ENCODE measurements around the gene FAM81B. TPM values are rescaled to one million over a fixed set of nuclear protein-coding genes. Genes with fewer than 3 reads are reported as not detected.

The FAM81B gene
- polyA plus RNA-seq, 2 of the 4 experiments (the other 2 are of a cell fraction), result 0.05 TPM; not detected in 1

DNA sequence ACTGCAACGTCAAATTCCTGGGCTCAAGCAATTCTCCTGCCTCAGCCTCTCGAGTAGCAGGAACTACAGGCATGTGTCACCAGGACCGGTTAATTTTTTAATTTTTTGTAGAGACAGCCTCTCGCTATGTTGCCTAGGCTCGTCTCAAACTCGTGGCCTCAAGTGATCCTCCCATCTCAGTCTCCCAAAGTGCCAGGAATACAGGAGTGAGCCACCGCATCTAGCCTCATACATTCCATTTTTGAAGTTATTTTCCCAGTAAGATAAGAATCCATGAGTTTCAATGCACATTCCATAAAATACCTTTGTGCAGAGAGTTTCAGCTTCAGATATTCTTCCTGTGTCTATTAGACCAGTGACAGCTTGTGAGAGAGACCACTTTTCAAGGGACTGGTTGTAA lies 93.3 kb downstream of the FAM81B start (continued):
- TF ChIP-seq, protein P1, sequence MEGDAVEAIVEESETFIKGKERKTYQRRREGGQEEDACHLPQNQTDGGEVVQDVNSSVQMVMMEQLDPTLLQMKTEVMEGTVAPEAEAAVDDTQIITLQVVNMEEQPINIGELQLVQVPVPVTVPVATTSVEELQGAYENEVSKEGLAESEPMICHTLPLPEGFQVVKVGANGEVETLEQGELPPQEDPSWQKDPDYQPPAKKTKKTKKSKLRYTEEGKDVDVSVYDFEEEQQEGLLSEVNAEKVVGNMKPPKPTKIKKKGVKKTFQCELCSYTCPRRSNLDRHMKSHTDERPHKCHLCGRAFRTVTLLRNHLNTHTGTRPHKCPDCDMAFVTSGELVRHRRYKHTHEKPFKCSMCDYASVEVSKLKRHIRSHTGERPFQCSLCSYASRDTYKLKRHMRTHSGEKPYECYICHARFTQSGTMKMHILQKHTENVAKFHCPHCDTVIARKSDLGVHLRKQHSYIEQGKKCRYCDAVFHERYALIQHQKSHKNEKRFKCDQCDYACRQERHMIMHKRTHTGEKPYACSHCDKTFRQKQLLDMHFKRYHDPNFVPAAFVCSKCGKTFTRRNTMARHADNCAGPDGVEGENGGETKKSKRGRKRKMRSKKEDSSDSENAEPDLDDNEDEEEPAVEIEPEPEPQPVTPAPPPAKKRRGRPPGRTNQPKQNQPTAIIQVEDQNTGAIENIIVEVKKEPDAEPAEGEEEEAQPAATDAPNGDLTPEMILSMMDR (IDR thresholded peaks at IDR 0.05), result no peak
- TF ChIP-seq, protein P2, sequence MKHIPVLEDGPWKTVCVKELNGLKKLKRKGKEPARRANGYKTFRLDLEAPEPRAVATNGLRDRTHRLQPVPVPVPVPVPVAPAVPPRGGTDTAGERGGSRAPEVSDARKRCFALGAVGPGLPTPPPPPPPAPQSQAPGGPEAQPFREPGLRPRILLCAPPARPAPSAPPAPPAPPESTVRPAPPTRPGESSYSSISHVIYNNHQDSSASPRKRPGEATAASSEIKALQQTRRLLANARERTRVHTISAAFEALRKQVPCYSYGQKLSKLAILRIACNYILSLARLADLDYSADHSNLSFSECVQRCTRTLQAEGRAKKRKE (CRISPR knock-in tag; IDR thresholded peaks at IDR 0.05; ENCODE audit: low read depth), result no peak
- no peak for TF ChIP-seq HDAC2 (IDR thresholded peaks at IDR 0.05)
- TF ChIP-seq RARB (CRISPR knock-in tag; IDR thresholded peaks at IDR 0.05), result no peak
- TF ChIP-seq RCOR1 (IDR thresholded peaks at IDR 0.05; ENCODE audit: low read depth, low read length), result no peak
- TF ChIP-seq, protein P3, sequence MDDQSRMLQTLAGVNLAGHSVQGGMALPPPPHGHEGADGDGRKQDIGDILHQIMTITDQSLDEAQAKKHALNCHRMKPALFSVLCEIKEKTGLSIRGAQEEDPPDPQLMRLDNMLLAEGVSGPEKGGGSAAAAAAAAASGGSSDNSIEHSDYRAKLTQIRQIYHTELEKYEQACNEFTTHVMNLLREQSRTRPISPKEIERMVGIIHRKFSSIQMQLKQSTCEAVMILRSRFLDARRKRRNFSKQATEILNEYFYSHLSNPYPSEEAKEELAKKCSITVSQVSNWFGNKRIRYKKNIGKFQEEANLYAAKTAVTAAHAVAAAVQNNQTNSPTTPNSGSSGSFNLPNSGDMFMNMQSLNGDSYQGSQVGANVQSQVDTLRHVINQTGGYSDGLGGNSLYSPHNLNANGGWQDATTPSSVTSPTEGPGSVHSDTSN (IDR thresholded peaks at IDR 0.05), result no peak
- TF ChIP-seq SREBF2 (IDR thresholded peaks at IDR 0.05), result no peak
- TF ChIP-seq TFCP2L1 (CRISPR knock-in tag; IDR thresholded peaks at IDR 0.05), result no peak

DNA sequence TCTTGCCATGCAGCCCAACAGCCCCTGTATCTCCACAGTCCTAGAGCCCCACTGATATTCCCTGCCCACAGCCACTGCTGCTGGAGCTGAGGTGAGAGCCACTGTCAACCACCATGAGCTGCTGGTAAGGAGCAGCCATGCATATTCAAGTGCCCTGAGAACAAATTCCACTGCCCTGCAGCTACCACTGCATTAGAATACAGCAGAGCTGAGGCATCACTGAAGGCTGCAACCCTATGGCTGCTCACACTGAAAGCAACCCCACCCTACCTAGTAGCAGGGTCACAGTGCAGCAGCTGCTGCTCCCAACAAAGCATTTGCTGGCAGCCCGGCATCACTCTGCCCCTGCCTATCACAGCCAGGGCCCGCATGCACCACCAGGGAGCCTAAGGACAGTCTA lies 95.0 kb downstream of the FAM81B start:
- H3K4me2 ChIP-seq, result no peak overlapping the region

DNA sequence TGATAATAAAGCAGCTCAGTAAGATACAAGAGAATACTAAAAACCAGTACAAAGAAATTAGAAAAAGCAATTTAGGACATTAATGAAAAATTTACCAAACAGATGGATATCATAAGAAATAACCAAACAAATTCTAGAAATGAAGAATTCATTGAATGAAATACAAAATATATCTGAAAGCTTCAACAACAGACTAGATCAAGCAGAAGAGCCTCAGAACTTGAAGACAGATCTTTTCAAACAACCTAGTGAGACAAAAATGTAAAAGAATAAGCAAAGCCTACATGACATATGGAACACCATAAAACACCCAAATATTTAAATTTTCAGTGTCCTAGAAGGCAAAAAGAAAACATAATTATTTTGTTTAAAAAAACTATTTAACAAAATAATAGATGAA lies 96.7 kb downstream of the FAM81B start:
- Histone ChIP-seq H3K4me2 (no peak overlapping the region), H3K27ac (no peak overlapping the region), H3K9me3 (peaks cover 8% of the 10 kb centered on the region; the same call in 1 of the 3 replicates), H3K4me3 (no peak overlapping the region), H3K4me1 (no peaks in the 10 kb centered on the region)
- DNase-seq (ENCODE audit: low read depth in 1 of 2, low spot score in 1 of 2) (no peak), ATAC-seq (no peak), FAIRE-seq (no peak)
- TF ChIP-seq EHF (CRISPR knock-in tag; IDR thresholded peaks at IDR 0.05) (no peak), GATA3 (IDR thresholded peaks at IDR 0.05; ENCODE audit: borderline replicate concordance) (no peak), NR3C1 (IDR thresholded peaks at IDR 0.05) (no peak), PHF8 (IDR thresholded peaks at IDR 0.05; ENCODE audit: borderline replicate concordance, low read depth) (no peak), CBX8 (IDR thresholded peaks at IDR 0.05) (no peak), NFE2L2 (conservative IDR thresholded peaks at IDR 0.05; ENCODE audit: low read length) (no peak), EHMT2 (IDR thresholded peaks at IDR 0.05; ENCODE audit: low read depth) (no peak), KDM5A (IDR thresholded peaks at IDR 0.05) (no peak)
- TF ChIP-seq, protein P4, sequence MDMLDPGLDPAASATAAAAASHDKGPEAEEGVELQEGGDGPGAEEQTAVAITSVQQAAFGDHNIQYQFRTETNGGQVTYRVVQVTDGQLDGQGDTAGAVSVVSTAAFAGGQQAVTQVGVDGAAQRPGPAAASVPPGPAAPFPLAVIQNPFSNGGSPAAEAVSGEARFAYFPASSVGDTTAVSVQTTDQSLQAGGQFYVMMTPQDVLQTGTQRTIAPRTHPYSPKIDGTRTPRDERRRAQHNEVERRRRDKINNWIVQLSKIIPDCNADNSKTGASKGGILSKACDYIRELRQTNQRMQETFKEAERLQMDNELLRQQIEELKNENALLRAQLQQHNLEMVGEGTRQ (IDR thresholded peaks at IDR 0.05), result no peak
- TF ChIP-seq, protein P2 (CRISPR knock-in tag; IDR thresholded peaks at IDR 0.05; ENCODE audit: low read depth), result no peak
- CTCF ChIA-PET, result no interaction called here
- POLR2A ChIA-PET, result no interaction called here

More for the DNA sequence above, 95.0 kb downstream of the FAM81B start:
- TF ChIP-seq POLR2A (IDR thresholded peaks at IDR 0.05; ENCODE audit: low read length) (no peak), CBX2 (IDR thresholded peaks at IDR 0.05; ENCODE audit: borderline replicate concordance, low read depth) (no peak), HOXB13 (CRISPR knock-in tag; IDR thresholded peaks at IDR 0.05; ENCODE audit: low read depth) (no peak)
- Histone ChIP-seq H3K9me3 (peaks cover 8% of the 10 kb centered on the region; the same call in 1 of the 3 replicates), H3K27ac (no peak overlapping the region), H3K4me3 (no peak overlapping the region), H3K4me1 (no peaks in the 10 kb centered on the region)
- ATAC-seq (no peak), DNase-seq (ENCODE audit: low read depth in 1 of 2, low spot score in 1 of 2) (no peak), FAIRE-seq (no peak)
- ChIA-PET CTCF (no interaction called here), POLR2A (no interaction called here)
- WGBS (ENCODE audit: missing lambda C conversion rate), result 100% methylated on average over 1 of the region's 2 CpGs

Other genes starting within 250 kb of the FAM81B start
- gene MCTP1, start 106.3 kb upstream of the FAM81B start, polyA plus RNA-seq (2011; rRNA removed), result 6.9 and 7.9 TPM in 2 replicates
- 3.2 to 5.4 TPM (median 3.8 TPM) in 3 replicates for gene MCTP1, start 106.3 kb upstream of the FAM81B start, polyA plus RNA-seq (2017; fragmentation: RNase III; extraction: RNeasy Plus Mini Kit Qiagen cat#74134 plus additional on column Dnase treatment)
- 74.1 and 91.3 TPM in 2 replicates for gene SKIC3, start 163.6 kb downstream of the FAM81B start, polyA plus RNA-seq (2011; rRNA removed)
- gene SKIC3, start 163.6 kb downstream of the FAM81B start, polyA plus RNA-seq (2017; fragmentation: RNase III; extraction: RNeasy Plus Mini Kit Qiagen cat#74134 plus additional on column Dnase treatment), result 33.7 to 35.5 TPM (median 34.0 TPM) in 3 replicates
- 12.5 and 14.0 TPM in 2 replicates for gene ARSK, start 163.7 kb downstream of the FAM81B start, polyA plus RNA-seq (2011; rRNA removed)
- gene ARSK, start 163.7 kb downstream of the FAM81B start, polyA plus RNA-seq (2017; fragmentation: RNase III; extraction: RNeasy Plus Mini Kit Qiagen cat#74134 plus additional on column Dnase treatment), result 5.6 to 7.0 TPM (median 6.7 TPM) in 3 replicates
- 0.13 and 0.15 TPM in 2 replicates for gene GPR150, start 228.7 kb downstream of the FAM81B start, polyA plus RNA-seq (2011; rRNA removed)
- gene GPR150, start 228.7 kb downstream of the FAM81B start, polyA plus RNA-seq (2017; fragmentation: RNase III; extraction: RNeasy Plus Mini Kit Qiagen cat#74134 plus additional on column Dnase treatment), result 0.05 to 0.13 TPM in 2 of 3 replicates, not detected in the other